GM06990 (cell line): ENCODE measurements around the gene LRFN2.

Source experiments
- DNase-seq: peaks from one replicate; pipeline ENCODE4 v3.0.0-alpha.2; 2011; ENCODE audit not compliant: insufficient read length; ENCODE audit errors: extremely low read depth
- H3K27me3 ChIP-seq: replicated peaks from 2 replicates; pipeline ENCODE4 v1.6.0; 2011; ENCODE audit warnings: low read length; ENCODE audit not compliant: control insufficient read depth, insufficient read depth
- H3K36me3 ChIP-seq: 2 replicates; pipeline ENCODE4 v1.5.1; 2011; ENCODE audit warnings: low read length; ENCODE audit not compliant: control insufficient read depth, insufficient read depth
- H3K4me3 ChIP-seq: replicated peaks from 2 replicates; pipeline ENCODE4 v1.5.1; 2011; ENCODE audit warnings: low read depth, mild to moderate bottlenecking, control low read depth, low read length
- TF ChIP-seq, protein P1 (sequence below): IDR thresholded peaks from 2 replicates; pipeline ENCODE4 v1.5.1; 2011; ENCODE audit warnings: low read length, control low read depth, mild to moderate bottlenecking, inconsistent platforms; ENCODE audit not compliant: insufficient read depth, poor library complexity, severe bottlenecking

Gene LRFN2

GRCh38 chr6:40500227-40500626 is 86.9 kb downstream of the LRFN2 start:
- DNase-seq: no peak
- H3K36me3 ChIP-seq: no peaks in the 10 kb centered on the region
- no peak overlapping the region for H3K4me3 ChIP-seq
- peaks cover 2% of the 10 kb centered on the region; the same call in 1 of the 2 replicates for H3K27me3 ChIP-seq
- TF ChIP-seq, protein P1, sequence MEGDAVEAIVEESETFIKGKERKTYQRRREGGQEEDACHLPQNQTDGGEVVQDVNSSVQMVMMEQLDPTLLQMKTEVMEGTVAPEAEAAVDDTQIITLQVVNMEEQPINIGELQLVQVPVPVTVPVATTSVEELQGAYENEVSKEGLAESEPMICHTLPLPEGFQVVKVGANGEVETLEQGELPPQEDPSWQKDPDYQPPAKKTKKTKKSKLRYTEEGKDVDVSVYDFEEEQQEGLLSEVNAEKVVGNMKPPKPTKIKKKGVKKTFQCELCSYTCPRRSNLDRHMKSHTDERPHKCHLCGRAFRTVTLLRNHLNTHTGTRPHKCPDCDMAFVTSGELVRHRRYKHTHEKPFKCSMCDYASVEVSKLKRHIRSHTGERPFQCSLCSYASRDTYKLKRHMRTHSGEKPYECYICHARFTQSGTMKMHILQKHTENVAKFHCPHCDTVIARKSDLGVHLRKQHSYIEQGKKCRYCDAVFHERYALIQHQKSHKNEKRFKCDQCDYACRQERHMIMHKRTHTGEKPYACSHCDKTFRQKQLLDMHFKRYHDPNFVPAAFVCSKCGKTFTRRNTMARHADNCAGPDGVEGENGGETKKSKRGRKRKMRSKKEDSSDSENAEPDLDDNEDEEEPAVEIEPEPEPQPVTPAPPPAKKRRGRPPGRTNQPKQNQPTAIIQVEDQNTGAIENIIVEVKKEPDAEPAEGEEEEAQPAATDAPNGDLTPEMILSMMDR: no peak

DNA sequence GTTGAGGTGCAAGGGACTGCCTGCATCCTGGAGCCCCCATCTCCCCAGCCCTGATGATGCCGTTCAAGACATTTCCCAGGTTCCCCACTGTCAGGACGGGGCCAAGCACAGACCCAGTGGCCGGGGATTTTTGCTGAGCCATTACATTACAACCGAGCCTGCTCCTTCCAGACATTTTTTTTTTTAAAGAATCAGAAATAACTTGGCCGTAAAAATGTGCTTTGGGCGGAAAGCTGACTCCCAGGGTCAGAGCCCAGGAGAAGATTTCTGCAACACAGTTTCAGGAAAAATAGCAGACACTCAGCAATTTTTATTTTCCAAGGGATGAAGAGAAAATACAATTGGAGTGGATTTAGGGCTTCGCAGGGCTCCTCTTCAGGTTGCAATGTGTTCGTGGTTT is 87.9 kb downstream of the LRFN2 start:
- Histone ChIP-seq H3K4me3 (no peak overlapping the region), H3K36me3 (no peaks in the 10 kb centered on the region), H3K27me3 (peaks cover 2% of the 10 kb centered on the region; the same call in 1 of the 2 replicates)
- DNase-seq: no peak
- TF ChIP-seq, protein P1: no peak

GRCh38 chr6:40498148-40498547 is 89.0 kb downstream of the LRFN2 start:
- TF ChIP-seq, protein P1: no peak

GRCh38 chr6:40492187-40492586 is 95.0 kb downstream of the LRFN2 start:
- DNase-seq: no peak
- H3K27me3 ChIP-seq: peaks cover 2% of the 10 kb centered on the region
- no peak overlapping the region for H3K4me3 ChIP-seq
- no peaks in the 10 kb centered on the region for H3K36me3 ChIP-seq
- TF ChIP-seq, protein P1: no peak

More at GRCh38 chr6:40498148-40498547, 89.0 kb downstream of the LRFN2 start:
- Histone ChIP-seq H3K36me3 (no peaks in the 10 kb centered on the region), H3K4me3 (no peak overlapping the region), H3K27me3 (peaks cover 2% of the 10 kb centered on the region; the same call in 1 of the 2 replicates)
- DNase-seq: no peak

DNA sequence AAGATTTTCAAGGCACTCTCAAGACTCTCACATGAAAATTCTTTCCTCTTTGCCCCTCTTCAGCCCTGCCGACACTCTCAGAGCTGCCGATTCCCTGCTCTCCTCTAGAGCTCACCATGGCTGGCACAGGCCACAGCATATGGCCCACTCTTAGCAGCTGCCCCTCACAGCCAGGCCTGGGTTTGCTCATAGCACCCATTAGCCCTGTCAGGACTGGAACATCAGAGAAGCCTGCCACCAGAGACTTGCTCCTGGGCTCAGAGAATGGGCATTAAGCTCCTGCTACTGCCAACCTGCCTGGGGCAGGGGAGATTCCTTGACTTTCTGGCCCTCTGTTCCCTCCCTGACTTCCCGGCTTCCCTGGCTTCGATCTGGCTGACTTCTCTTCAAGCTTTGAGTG is 96.7 kb downstream of the LRFN2 start:
- H3K27me3 ChIP-seq: peaks cover 4% of the 10 kb centered on the region
- H3K36me3 ChIP-seq: no peaks in the 10 kb centered on the region
- no peak for DNase-seq
- TF ChIP-seq, protein P1: no peak
- no peak overlapping the region for H3K4me3 ChIP-seq

- peaks cover 4% of the 10 kb centered on the region for H3K27me3 ChIP-seq
- no peak for DNase-seq
These were observed 97.4 kb downstream of the LRFN2 start for GRCh38 chr6:40489798-40490197.

More at GRCh38 chr6:40489798-40490197, 97.4 kb downstream of the LRFN2 start:
- TF ChIP-seq, protein P1: no peak
- Histone ChIP-seq H3K4me3 (no peak overlapping the region), H3K36me3 (no peaks in the 10 kb centered on the region)
